PC-3 (cell line): ENCODE data around the gene SLC51B. TPM values are rescaled to one million over a fixed set of nuclear protein-coding genes. Genes with fewer than 3 reads are reported as not detected.

Experiments used
- ATAC-seq: fragments of 200-7000 bp; cut with Tn5 transposase; 2 replicates; pipeline ENCODE4 v1.9.1; 2020; ENCODE audit warnings: mild to moderate bottlenecking, moderate library complexity
- BruUV-seq: library from RNA; stranded (reverse); fragments of 400-500 nt; replicated peaks from 2 replicates; lab custom pipeline; 2021; lab: Mats Ljungman, UMichigan
- CTCF ChIA-PET: fragments of 300-600 bp; sonication (Branson Sonifier 250); formaldehyde crosslinking; loops from one replicate; lab custom pipeline; 2022; ENCODE audit warnings: antibody characterized with exemption; lab: Charles Lee
- POLR2A ChIA-PET: fragments of 300-600 bp; sonication (Branson Sonifier 250); formaldehyde crosslinking; loops from one replicate; lab custom pipeline; 2022; ENCODE audit warnings: antibody characterized with exemption; ENCODE audit not compliant: unreplicated experiment; lab: Charles Lee
- DNase-seq: peaks from one replicate; pipeline ENCODE4 v3.0.0-alpha.2; 2015
- H2AFZ ChIP-seq: fragments of 300-600 bp; sonication (generic); 2 replicates; pipeline ENCODE4 v1.6.0; 2016; ENCODE audit warnings: antibody characterized with exemption, low read length
- H3F3A ChIP-seq: fragments of 300-600 bp; sonication (generic); one replicate; pipeline ENCODE4 v1.6.0; 2017; ENCODE audit warnings: antibody characterized with exemption, low read length, control low read depth, mild to moderate bottlenecking; ENCODE audit not compliant: unreplicated experiment
- H3K27ac ChIP-seq: fragments of 300-600 bp; sonication (generic); 2 replicates; pipeline ENCODE4 v1.5.1; 2016; ENCODE audit warnings: mild to moderate bottlenecking, low read length
- H3K27me3 ChIP-seq: fragments of 300-600 bp; sonication (generic); 2 replicates; pipeline ENCODE4 v1.6.1; 2016; ENCODE audit warnings: low read length, mixed read lengths
- H3K36me3 ChIP-seq: fragments of 300-600 bp; sonication (generic); 2 replicates; pipeline ENCODE4 v1.6.1; 2016; ENCODE audit warnings: low read depth, mixed run types, low read length, mixed read lengths
- H3K4me1 ChIP-seq: fragments of 300-600 bp; sonication (generic); 2 replicates; pipeline ENCODE4 v1.5.1; 2016; ENCODE audit warnings: low read length; ENCODE audit not compliant: insufficient read depth
- H3K4me2 ChIP-seq: fragments of 300-600 bp; sonication (generic); 2 replicates; pipeline ENCODE4 v1.6.0; 2016; ENCODE audit warnings: low read length
- H3K4me3 ChIP-seq: fragments of 300-600 bp; sonication (generic); 2 replicates; pipeline ENCODE4 v1.5.1; 2016; ENCODE audit warnings: mild to moderate bottlenecking, low read length, mixed read lengths
- H3K79me2 ChIP-seq: fragments of 300-600 bp; sonication (generic); 2 replicates; pipeline ENCODE4 v1.6.1; 2017; ENCODE audit warnings: low read length, mixed read lengths
- H3K9ac ChIP-seq: fragments of 300-600 bp; sonication (generic); 2 replicates; pipeline ENCODE4 v1.6.0; 2016; ENCODE audit warnings: mild to moderate bottlenecking, low read length
- H3K9me2 ChIP-seq: fragments of 300-600 bp; sonication (generic); replicated peaks from 2 replicates; pipeline ENCODE4 v1.6.1; 2016; ENCODE audit warnings: mixed run types, low read length, mixed read lengths
- H3K9me3 ChIP-seq: fragments of 300-600 bp; sonication (generic); 2 replicates; pipeline ENCODE4 v1.6.1; 2016; ENCODE audit warnings: low read length, mixed read lengths
- H4K20me1 ChIP-seq: fragments of 300-600 bp; sonication (generic); 2 replicates; pipeline ENCODE4 v1.6.1; 2016; ENCODE audit warnings: low read length, mixed read lengths
- CTCF ChIP-seq: fragments of 300-600 bp; sonication (generic); conservative IDR thresholded peaks from 2 replicates; pipeline ENCODE4 v1.5.1; 2017; ENCODE audit warnings: antibody characterized with exemption, low read depth, mild to moderate bottlenecking, low read length
- EZH2 ChIP-seq: fragments of 300-600 bp; sonication (generic); IDR thresholded peaks from one replicate; pipeline ENCODE4 v1.6.1; 2017; ENCODE audit warnings: antibody characterized with exemption, mild to moderate bottlenecking, low read length; ENCODE audit not compliant: unreplicated experiment
- EZH2phosphoT487 ChIP-seq: fragments of 300-600 bp; sonication (generic); IDR thresholded peaks from 2 replicates; pipeline ENCODE4 v1.6.1; 2018; ENCODE audit warnings: mild to moderate bottlenecking, antibody characterized with exemption, low read length, borderline replicate concordance
- intact Hi-C: fragments of 100-400 bp; cut with micrococcal nuclease; formaldehyde crosslinking; loops from 2 replicates; pipeline ENCODE4 v1.9.0; 2023
- total RNA-seq: library from RNA; depleted of rRNA; stranded (reverse); fragments of >200 nt; gene quantifications from 2 replicates; pipeline ENCODE4 v1.2.3, GENCODE V29; 2014

SLC51B gene
- total RNA-seq, 1 experiment from 2014 or later, result not detected

GRCh38 chr15:65087873-65088642, 42.9 kb downstream of the SLC51B start:
- Histone ChIP-seq H3K27me3 (no peaks in the 10 kb centered on the region), H4K20me1 (no peaks in the 10 kb centered on the region), H3K79me2 (no peaks in the 10 kb centered on the region), H2AFZ (no peak overlapping the region), H3K36me3 (no peaks in the 10 kb centered on the region), H3K9me3 (no peaks in the 10 kb centered on the region), H3K9ac (no peak overlapping the region), H3K4me3 (no peak overlapping the region), H3K27ac (no peak overlapping the region), H3K9me2 (no peaks in the 10 kb centered on the region), H3K4me1 (no peaks in the 10 kb centered on the region), H3F3A (no peaks in the 10 kb centered on the region), H3K4me2 (no peak overlapping the region)
- DNase-seq, result no peak
- ChIA-PET POLR2A (no interaction called here), CTCF (no interaction called here)
- intact Hi-C loops, result loop anchor here (2.0 kb wide), 1 partner anchor 33 kb away; no protein-coding TSS in a partner anchor
- TF ChIP-seq EZH2 (no peak), CTCF (no peak), EZH2phosphoT487 (no peak)
- BruUV-seq, result no TSS peak
- no peak for ATAC-seq

GRCh38 chr15:65088643-65089021, 43.4 kb downstream of the SLC51B start:
- Histone ChIP-seq H3K9me3 (no peaks in the 10 kb centered on the region), H2AFZ (no peak overlapping the region), H3K27me3 (no peaks in the 10 kb centered on the region), H3K36me3 (no peaks in the 10 kb centered on the region), H3K9me2 (no peaks in the 10 kb centered on the region), H3K79me2 (no peaks in the 10 kb centered on the region), H3K4me2 (no peak overlapping the region), H3F3A (no peaks in the 10 kb centered on the region), H4K20me1 (no peaks in the 10 kb centered on the region), H3K9ac (no peak overlapping the region), H3K4me1 (no peaks in the 10 kb centered on the region), H3K4me3 (no peak overlapping the region), H3K27ac (no peak overlapping the region)
- ChIA-PET CTCF (no interaction called here), POLR2A (no interaction called here)
- TF ChIP-seq EZH2phosphoT487, result no peak
- no peak for TF ChIP-seq CTCF
- no peak for TF ChIP-seq EZH2
- no TSS peak for BruUV-seq
- DNase-seq (no peak), ATAC-seq (no peak)
- intact Hi-C loops, result no loop called here

DNA sequence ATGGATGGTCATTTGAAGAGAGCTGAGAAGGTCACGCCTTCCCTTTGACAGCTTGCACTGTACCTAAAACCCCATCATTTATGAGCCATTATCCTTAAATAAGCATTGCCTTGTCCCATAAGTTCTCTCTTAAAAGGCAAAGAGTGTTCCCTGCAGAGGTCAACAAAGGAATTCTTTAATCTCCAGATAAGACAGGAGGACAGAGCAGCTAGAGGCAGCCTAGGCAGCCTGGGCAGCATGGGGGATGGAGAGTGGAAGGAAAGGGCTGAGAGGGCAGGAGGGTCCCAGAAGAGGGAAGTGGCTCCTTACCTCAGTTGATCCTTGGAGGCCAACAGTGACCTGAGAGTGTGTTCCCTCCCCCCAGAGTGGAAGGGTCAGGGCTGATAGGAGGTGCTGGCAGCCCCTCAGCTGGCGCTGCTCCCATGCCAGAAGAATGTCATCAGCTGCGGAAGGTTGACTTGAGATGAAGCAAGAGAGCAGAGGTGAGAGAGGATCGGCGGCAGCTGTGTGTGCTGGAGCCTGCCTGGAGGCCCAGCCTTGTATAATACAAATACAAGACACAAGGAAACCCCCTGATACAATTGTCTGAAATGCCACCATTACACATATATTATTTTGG, 44.1 kb downstream of the SLC51B start:
- H3F3A ChIP-seq, result no peaks in the 10 kb centered on the region
- H3K27me3 ChIP-seq, result no peaks in the 10 kb centered on the region
- H3K9me3 ChIP-seq, result no peaks in the 10 kb centered on the region
- POLR2A ChIA-PET, result no interaction called here
- TF ChIP-seq CTCF, result no peak
- no peak for TF ChIP-seq EZH2phosphoT487
- TF ChIP-seq EZH2, result no peak
- no peaks in the 10 kb centered on the region for H3K79me2 ChIP-seq
- no peaks in the 10 kb centered on the region for H4K20me1 ChIP-seq
- no peaks in the 10 kb centered on the region for H3K9me2 ChIP-seq
- no peaks in the 10 kb centered on the region for H3K36me3 ChIP-seq
- no peak overlapping the region for H3K27ac ChIP-seq
- CTCF ChIA-PET, result no interaction called here
- no peak for ATAC-seq
- H3K4me1 ChIP-seq, result no peaks in the 10 kb centered on the region
- H3K4me2 ChIP-seq, result no peak overlapping the region
- BruUV-seq, result no TSS peak
- H2AFZ ChIP-seq, result no peak overlapping the region
- H3K9ac ChIP-seq, result no peak overlapping the region
- no peak overlapping the region for H3K4me3 ChIP-seq
- no peak for DNase-seq
- intact Hi-C loops, result no loop called here
